H1 (cell line): ENCODE data around the gene PTTG1IP. TPM values are rescaled to one million over a fixed set of nuclear protein-coding genes. Genes with fewer than 3 reads are reported as not detected.

Source experiments
- CTCF ChIA-PET: fragments of 300-600 bp; sonication (Branson Sonifier 250); formaldehyde crosslinking; loops from one replicate; lab custom pipeline; 2021; ENCODE audit not compliant: partially characterized antibody; lab: Charles Lee
- POLR2A ChIA-PET: fragments of 300-600 bp; sonication (Branson Sonifier 250); formaldehyde crosslinking; loops from one replicate; lab custom pipeline; 2021; ENCODE audit warnings: inconsistent platforms; ENCODE audit not compliant: partially characterized antibody; lab: Charles Lee
- DNase-seq, 2 experiments: peaks; one replicate each; pipeline versions ENCODE4 v3.0.0 to v3.0.0-alpha.2; 2010 to 2022; ENCODE audit warnings: low spot score in 2 of 2, low read depth in 1 of 2, mixed read lengths in 1 of 2
- FAIRE-seq: peaks from 2 replicates; lab custom pipeline; 2011; peaks lifted over from hg19 to GRCh38; lab: Jason Lieb, UNC
- H2AFZ ChIP-seq: 2 replicates; pipeline ENCODE4 v1.8.1; 2012; ENCODE audit warnings: low read length, inconsistent platforms
- H2AK5ac ChIP-seq: 2 replicates; pipeline ENCODE4 v1.6.1; 2013; ENCODE audit warnings: low read depth, low read length
- H2BK120ac ChIP-seq: replicated peaks from 2 replicates; pipeline ENCODE3; 2013; ENCODE audit warnings: low read depth, low read length, inconsistent platforms
- H2BK12ac ChIP-seq: 2 replicates; pipeline ENCODE4 v1.6.1; 2013; ENCODE audit warnings: low read depth, low read length
- H2BK15ac ChIP-seq: 2 replicates; pipeline ENCODE4 v1.6.1; 2013; ENCODE audit warnings: low read length
- H2BK20ac ChIP-seq: 2 replicates; pipeline ENCODE4 v1.6.1; 2013; ENCODE audit warnings: low read length
- H2BK5ac ChIP-seq: 2 replicates; pipeline ENCODE4 v1.6.1; 2013; ENCODE audit warnings: low read depth, low read length
- H3K14ac ChIP-seq: 2 replicates; pipeline ENCODE4 v1.6.1; 2013; ENCODE audit warnings: inconsistent platforms; ENCODE audit not compliant: insufficient read length
- H3K18ac ChIP-seq: 2 replicates; pipeline ENCODE4 v1.6.1; 2013; ENCODE audit warnings: low read length; ENCODE audit errors: extremely low read depth
- H3K23ac ChIP-seq: 2 replicates; pipeline ENCODE4 v1.6.1; 2013; ENCODE audit warnings: inconsistent platforms; ENCODE audit not compliant: insufficient read length
- H3K23me2 ChIP-seq: 2 replicates; pipeline ENCODE4 v1.6.1; 2013; ENCODE audit warnings: low read depth, low read length
- H3K27ac ChIP-seq: 2 replicates; pipeline ENCODE4 v1.6.1; 2011; ENCODE audit warnings: low read depth, low read length, inconsistent platforms
- H3K27me3 ChIP-seq, 4 experiments: replicated peaks in 1 of 4; 1 replicate in 1 of 4; 2 replicates in 3 of 4; pipeline versions ENCODE4 v1.6.1 to v1.8.1; 2011 to 2013; ENCODE audit warnings: low read length in 3 of 4, mild to moderate bottlenecking in 3 of 4, inconsistent platforms in 2 of 4, mixed read lengths in 2 of 4, moderate library complexity in 1 of 4; ENCODE audit not compliant: control insufficient read depth in 3 of 4, insufficient read depth in 3 of 4; ENCODE audit errors: extremely low read depth in 1 of 4
- H3K36me3 ChIP-seq, 4 experiments: 2 replicates each; pipeline versions ENCODE4 v1.6.1 to v1.8.1; 2011 to 2013; ENCODE audit warnings: mild to moderate bottlenecking in 4 of 4, low read length in 3 of 4, moderate library complexity in 2 of 4, control low read depth in 1 of 4, inconsistent platforms in 1 of 4; ENCODE audit not compliant: insufficient read depth in 4 of 4, control insufficient read depth in 2 of 4
- H3K4ac ChIP-seq: replicated peaks from 2 replicates; pipeline ENCODE3; 2013; ENCODE audit warnings: low read length, low read depth, mixed read lengths, inconsistent platforms; ENCODE audit not compliant: insufficient read length
- H3K4me1 ChIP-seq, 4 experiments: replicated peaks in 1 of 4; 1 replicate in 1 of 4; 2 replicates in 3 of 4; pipeline versions ENCODE4 v1.6.1 to v1.8.1; 2011 to 2013; ENCODE audit warnings: low read length in 3 of 4, inconsistent platforms in 2 of 4, mixed read lengths in 1 of 4; ENCODE audit not compliant: insufficient read depth in 4 of 4, control insufficient read depth in 3 of 4
- H3K4me2 ChIP-seq, 2 experiments: 2 replicates each; pipeline versions ENCODE4 v1.6.1 to v1.8.1; 2011 to 2013; ENCODE audit warnings: low read depth in 2 of 2, low read length in 2 of 2, control low read depth in 1 of 2, inconsistent platforms in 1 of 2, mild to moderate bottlenecking in 1 of 2; ENCODE audit not compliant: insufficient read depth in 1 of 2
- H3K4me3 ChIP-seq, 4 experiments: fragments of 200-600, 300-600 bp in 1 of 4; sonication (generic), shearing (Covaris generic), sonication (Bioruptor Twin) in 1 of 4; 2 replicates each; pipeline versions ENCODE4 v1.5.1 to v1.8.1; 2011 to 2016; ENCODE audit warnings: low read length in 4 of 4, low read depth in 3 of 4, control low read depth in 2 of 4, inconsistent platforms in 2 of 4, mild to moderate bottlenecking in 2 of 4, mixed read lengths in 1 of 4, moderate library complexity in 1 of 4; ENCODE audit not compliant: insufficient read depth in 2 of 4; ENCODE audit errors: extremely low read depth in 1 of 4
- H3K56ac ChIP-seq: replicated peaks from 2 replicates; pipeline ENCODE3; 2013; ENCODE audit warnings: low read depth, mild to moderate bottlenecking, mixed read lengths, low read length, inconsistent platforms; ENCODE audit not compliant: insufficient read length
- H3K79me1 ChIP-seq: 2 replicates; pipeline ENCODE4 v1.6.1; 2013; ENCODE audit warnings: low read depth, low read length, control low read depth
- H3K79me2 ChIP-seq, 2 experiments: 2 replicates each; pipeline versions ENCODE4 v1.6.1 to v1.8.1; 2012 to 2013; ENCODE audit warnings: low read length in 2 of 2, mild to moderate bottlenecking in 2 of 2, inconsistent platforms in 1 of 2; ENCODE audit not compliant: insufficient read depth in 2 of 2, control insufficient read depth in 1 of 2
- H3K9ac ChIP-seq, 4 experiments: replicated peaks in 1 of 4; 1 replicate in 1 of 4; 2 replicates in 3 of 4; pipeline versions ENCODE4 v1.6.1 to v1.8.1; 2011 to 2013; ENCODE audit warnings: low read depth in 3 of 4, low read length in 3 of 4, control low read depth in 2 of 4, mild to moderate bottlenecking in 2 of 4, moderate library complexity in 2 of 4, inconsistent platforms in 1 of 4; ENCODE audit errors: extremely low read depth in 1 of 4
- H3K9me3 ChIP-seq, 2 experiments: 2 replicates each; pipeline versions ENCODE4 v1.6.1 to v1.8.1; 2012 to 2013; ENCODE audit warnings: mild to moderate bottlenecking in 2 of 2, moderate library complexity in 2 of 2, control low read depth in 1 of 2, inconsistent platforms in 1 of 2, low read depth in 1 of 2, low read length in 1 of 2, mixed read lengths in 1 of 2; ENCODE audit not compliant: insufficient read depth in 2 of 2
- H4K20me1 ChIP-seq, 2 experiments: replicated peaks in 1 of 2; 2 replicates each; pipeline versions ENCODE3 to v1.8.1; 2011 to 2013; ENCODE audit warnings: inconsistent platforms in 2 of 2, low read length in 2 of 2, mild to moderate bottlenecking in 1 of 2; ENCODE audit not compliant: insufficient read depth in 2 of 2, control insufficient read depth in 1 of 2
- H4K5ac ChIP-seq: 2 replicates; pipeline ENCODE4 v1.6.1; 2013; ENCODE audit warnings: low read length, low read depth, mixed read lengths, inconsistent platforms; ENCODE audit not compliant: insufficient read length
- H4K8ac ChIP-seq: 2 replicates; pipeline ENCODE4 v1.8.0; 2013; ENCODE audit warnings: mild to moderate bottlenecking, moderate library complexity, low read length, inconsistent platforms; ENCODE audit not compliant: insufficient read depth; ENCODE audit errors: extremely low read depth
- H4K91ac ChIP-seq: replicated peaks from 2 replicates; pipeline ENCODE3; 2013; ENCODE audit warnings: low read length, mixed read lengths, inconsistent platforms; ENCODE audit not compliant: insufficient read length
- HDAC6 ChIP-seq: IDR thresholded peaks from one replicate; pipeline ENCODE4 v1.7.1; 2012; ENCODE audit warnings: low read depth, mild to moderate bottlenecking, inconsistent platforms, low read length, moderate library complexity
- SP2 ChIP-seq: IDR thresholded peaks from 2 replicates; pipeline ENCODE4 v1.6.1; 2012; ENCODE audit warnings: mild to moderate bottlenecking, low read length, inconsistent platforms
- WGBS, 2 experiments: shearing (Covaris generic) in 1 of 2; methylation state at CpG; one replicate each; pipeline versions ENCODE4 v1.1.6 to v1.1.7; 2013 to 2015; ENCODE audit warnings: low lambda C conversion rate in 2 of 2, mixed read lengths in 2 of 2, inconsistent platforms in 1 of 2, low coverage in 1 of 2, missing lambda C conversion rate in 1 of 2; ENCODE audit not compliant: insufficient replicate concordance in 2 of 2, insufficient coverage in 1 of 2, insufficient read length in 1 of 2; ENCODE audit errors: extremely low coverage in 1 of 2, missing lambda C conversion rate in 1 of 2; 5-methylcytosine and 5-hydroxymethylcytosine counted together
- polyA plus RNA-seq, 7 experiments: library from polyadenylated mRNA; depleted of rRNA in 3 of 7; stranded (reverse) in 5 of 7; unstranded in 2 of 7; fragments of >200 nt in 5 of 7; fragments of 200-250 nt in 2 of 7; gene quantifications; 1 replicate in 5 of 7; 2 replicates in 1 of 7; 4 replicates in 1 of 7; pipeline versions ENCODE4 v1.2.1 to v1.2.3, GENCODE V29; 2011 to 2013; ENCODE audit warnings: missing spikeins in 2 of 7, mixed read lengths in 2 of 7
- total RNA-seq: library from RNA; stranded (reverse); fragmentation: NEBNext Ultra II Directional; extraction: Animal tissue kit (Norgen Biotek cat#: 25700); gene quantifications from 2 replicates; pipeline ENCODE4 v1.2.1, GENCODE V29; 2021

PTTG1IP gene
- total and polyA plus RNA-seq, 2 of the 8 experiments (the other 6 are each of a cell fraction or from before 2014, with no cell fraction given): 90.8 to 130 TPM

GRCh38 chr21:44885615-44886014 lies 12.1 kb upstream of the PTTG1IP start:
- no peak overlapping the region for H3K18ac ChIP-seq
- H2BK20ac ChIP-seq: no peak overlapping the region
- POLR2A ChIA-PET: no interaction called here
- H4K8ac ChIP-seq: no peak overlapping the region
- H3K4me1 ChIP-seq: no peaks in the 10 kb centered on the region
- no peaks in the 10 kb centered on the region for H3K23me2 ChIP-seq
- H2BK5ac ChIP-seq: no peak overlapping the region
- H3K27ac ChIP-seq: no peak overlapping the region
- FAIRE-seq: no peak
- no peak overlapping the region for H3K23ac ChIP-seq
- H3K56ac ChIP-seq: no peak overlapping the region
- no peak overlapping the region for H4K91ac ChIP-seq
- H2AFZ ChIP-seq: no peak overlapping the region
- H3K4me3 ChIP-seq: no peak overlapping the region
- no peaks in the 10 kb centered on the region for H3K36me3 ChIP-seq
- no peak overlapping the region for H3K9ac ChIP-seq
- H4K5ac ChIP-seq: no peak overlapping the region
- no peaks in the 10 kb centered on the region for H3K79me2 ChIP-seq
- H3K9me3 ChIP-seq: no peaks in the 10 kb centered on the region
- no peak overlapping the region for H3K14ac ChIP-seq
- no peak overlapping the region for H2BK15ac ChIP-seq
- TF ChIP-seq SP2 (no peak), HDAC6 (no peak)
- H4K20me1 ChIP-seq: peaks cover 0 to 2% of the 10 kb centered on the region in 2 experiments
- 87% methylated on average over 11 of the region's 11 CpGs; no CpG with 5 or more reads in 1 of the 2 experiments for WGBS, 2 experiments
- no peak overlapping the region for H2BK120ac ChIP-seq
- H2BK12ac ChIP-seq: no peak overlapping the region
- DNase-seq: no peak
- no peak overlapping the region for H3K4ac ChIP-seq
- H3K79me1 ChIP-seq: no peaks in the 10 kb centered on the region
- H3K27me3 ChIP-seq: no peaks in the 10 kb centered on the region
- no peak overlapping the region for H2AK5ac ChIP-seq
- no peak overlapping the region for H3K4me2 ChIP-seq
- CTCF ChIA-PET: no interaction called here
